H1 (cell line): Measurements from ENCODE around the gene DCAF15. TPM values are rescaled to one million over a fixed set of nuclear protein-coding genes. Genes with fewer than 3 reads are reported as not detected.

Source experiments
- polyA plus RNA-seq, 7 experiments: library from polyadenylated mRNA; depleted of rRNA in 3 of 7; stranded (reverse) in 5 of 7; unstranded in 2 of 7; fragments of >200 nt in 5 of 7; fragments of 200-250 nt in 2 of 7; gene quantifications; 1 replicate in 5 of 7; 2 replicates in 1 of 7; 4 replicates in 1 of 7; pipeline versions ENCODE4 v1.2.1 to v1.2.3, GENCODE V29; 2011 to 2013; ENCODE audit warnings: missing spikeins in 2 of 7, mixed read lengths in 2 of 7
- total RNA-seq: library from RNA; stranded (reverse); fragmentation: NEBNext Ultra II Directional; extraction: Animal tissue kit (Norgen Biotek cat#: 25700); gene quantifications from 2 replicates; pipeline ENCODE4 v1.2.1, GENCODE V29; 2021

The DCAF15 gene
- total and polyA plus RNA-seq, 2 of the 8 experiments (the other 6 are each of a cell fraction or from before 2014, with no cell fraction given) = 68.7 to 80.8 TPM

Other genes with a start within 250 kb of the DCAF15 start
- gene MRI1, start 188.0 kb upstream of the DCAF15 start, total RNA-seq = 21.7 and 24.5 TPM in 2 replicates
- 29.5 and 44.6 TPM in 2 replicates for gene MRI1, start 188.0 kb upstream of the DCAF15 start, polyA plus RNA-seq (2011; rRNA removed)
- 104 and 116 TPM in 2 replicates for gene C19orf53, start 178.1 kb upstream of the DCAF15 start, total RNA-seq
- 169 and 193 TPM in 2 replicates for gene C19orf53, start 178.1 kb upstream of the DCAF15 start, polyA plus RNA-seq (2011; rRNA removed)
- 31.1 and 32.7 TPM in 2 replicates for gene ZSWIM4, start 157.1 kb upstream of the DCAF15 start, total RNA-seq
- 12.2 and 23.2 TPM in 2 replicates for gene ZSWIM4, start 157.1 kb upstream of the DCAF15 start, polyA plus RNA-seq (2011; rRNA removed)
- gene NANOS3, start 75.4 kb upstream of the DCAF15 start, total RNA-seq = not detected in 2 replicates
- gene NANOS3, start 75.4 kb upstream of the DCAF15 start, polyA plus RNA-seq (2011; rRNA removed) = 0.14 and 0.62 TPM in 2 replicates
- 4.6 and 4.7 TPM in 2 replicates for gene BRME1, start 46.4 kb upstream of the DCAF15 start, total RNA-seq
- 4.6 and 6.0 TPM in 2 replicates for gene BRME1, start 46.4 kb upstream of the DCAF15 start, polyA plus RNA-seq (2011; rRNA removed)
- 33.0 and 36.4 TPM in 2 replicates for gene CC2D1A, start 46.3 kb upstream of the DCAF15 start, total RNA-seq
- gene CC2D1A, start 46.3 kb upstream of the DCAF15 start, polyA plus RNA-seq (2011; rRNA removed) = 12.5 and 20.5 TPM in 2 replicates
- gene PODNL1, start 14.1 kb upstream of the DCAF15 start, total RNA-seq = 0.75 and 1.5 TPM in 2 replicates
- gene PODNL1, start 14.1 kb upstream of the DCAF15 start, polyA plus RNA-seq (2011; rRNA removed) = 1.0 and 2.3 TPM in 2 replicates
- 16.1 and 17.0 TPM in 2 replicates for gene RFX1, start 53.8 kb downstream of the DCAF15 start, total RNA-seq
- 4.9 and 10.4 TPM in 2 replicates for gene RFX1, start 53.8 kb downstream of the DCAF15 start, polyA plus RNA-seq (2011; rRNA removed)
- not detected in 2 replicates for gene RLN3, start 75.6 kb downstream of the DCAF15 start, total RNA-seq
- not detected in 2 replicates for gene RLN3, start 75.6 kb downstream of the DCAF15 start, polyA plus RNA-seq (2011; rRNA removed)
- 14.7 and 15.1 TPM in 2 replicates for gene IL27RA, start 79.3 kb downstream of the DCAF15 start, total RNA-seq
- gene IL27RA, start 79.3 kb downstream of the DCAF15 start, polyA plus RNA-seq (2011; rRNA removed) = 9.9 and 10.8 TPM in 2 replicates
- gene PALM3, start 109.6 kb downstream of the DCAF15 start, total RNA-seq = 31.3 and 33.1 TPM in 2 replicates
- gene PALM3, start 109.6 kb downstream of the DCAF15 start, polyA plus RNA-seq (2011; rRNA removed) = 5.8 and 12.1 TPM in 2 replicates
- gene MISP3, start 120.3 kb downstream of the DCAF15 start, total RNA-seq = 0.92 and 1.4 TPM in 2 replicates
- 0.74 and 0.96 TPM in 2 replicates for gene MISP3, start 120.3 kb downstream of the DCAF15 start, polyA plus RNA-seq (2011; rRNA removed)
- 0.52 TPM in 1 of 2 replicates, not detected in the other for gene C19orf67, start 133.3 kb downstream of the DCAF15 start, total RNA-seq
- gene C19orf67, start 133.3 kb downstream of the DCAF15 start, polyA plus RNA-seq (2011; rRNA removed) = 0.12 and 0.25 TPM in 2 replicates
- gene SAMD1, start 138.2 kb downstream of the DCAF15 start, total RNA-seq = 95.7 and 100 TPM in 2 replicates
- gene SAMD1, start 138.2 kb downstream of the DCAF15 start, polyA plus RNA-seq (2011; rRNA removed) = 40.0 and 52.4 TPM in 2 replicates
- gene PRKACA, start 165.3 kb downstream of the DCAF15 start, total RNA-seq = 48.2 and 52.8 TPM in 2 replicates
- 14.2 and 22.4 TPM in 2 replicates for gene PRKACA, start 165.3 kb downstream of the DCAF15 start, polyA plus RNA-seq (2011; rRNA removed)
- 32.1 and 32.6 TPM in 2 replicates for gene ASF1B, start 184.1 kb downstream of the DCAF15 start, total RNA-seq
- gene ASF1B, start 184.1 kb downstream of the DCAF15 start, polyA plus RNA-seq (2011; rRNA removed) = 59.2 and 65.6 TPM in 2 replicates